ENCODE measurements around the gene MOB3B.

GRCh38 chr9:27297050-27297449 is 232.6 kb downstream of the MOB3B start, which contains the start of gene EQTN:
- TF ChIP-seq, protein P1, sequence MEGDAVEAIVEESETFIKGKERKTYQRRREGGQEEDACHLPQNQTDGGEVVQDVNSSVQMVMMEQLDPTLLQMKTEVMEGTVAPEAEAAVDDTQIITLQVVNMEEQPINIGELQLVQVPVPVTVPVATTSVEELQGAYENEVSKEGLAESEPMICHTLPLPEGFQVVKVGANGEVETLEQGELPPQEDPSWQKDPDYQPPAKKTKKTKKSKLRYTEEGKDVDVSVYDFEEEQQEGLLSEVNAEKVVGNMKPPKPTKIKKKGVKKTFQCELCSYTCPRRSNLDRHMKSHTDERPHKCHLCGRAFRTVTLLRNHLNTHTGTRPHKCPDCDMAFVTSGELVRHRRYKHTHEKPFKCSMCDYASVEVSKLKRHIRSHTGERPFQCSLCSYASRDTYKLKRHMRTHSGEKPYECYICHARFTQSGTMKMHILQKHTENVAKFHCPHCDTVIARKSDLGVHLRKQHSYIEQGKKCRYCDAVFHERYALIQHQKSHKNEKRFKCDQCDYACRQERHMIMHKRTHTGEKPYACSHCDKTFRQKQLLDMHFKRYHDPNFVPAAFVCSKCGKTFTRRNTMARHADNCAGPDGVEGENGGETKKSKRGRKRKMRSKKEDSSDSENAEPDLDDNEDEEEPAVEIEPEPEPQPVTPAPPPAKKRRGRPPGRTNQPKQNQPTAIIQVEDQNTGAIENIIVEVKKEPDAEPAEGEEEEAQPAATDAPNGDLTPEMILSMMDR (IDR thresholded peaks at IDR 0.05): no peak
- TF ChIP-seq EZH2phosphoT487 (IDR thresholded peaks at IDR 0.05): no peak
- no peak for TF ChIP-seq EZH2 (IDR thresholded peaks at IDR 0.05)
